HG02798 (cell line): ENCODE data around the gene NUP210L.

Experiments
- ATAC-seq: cut with Tn5 transposase; IDR thresholded peaks from one replicate; pipeline ENCODE4 v1.9.1; 2021; ENCODE audit warnings: mild to moderate bottlenecking; ENCODE audit not compliant: unreplicated experiment, poor library complexity

NUP210L gene

DNA sequence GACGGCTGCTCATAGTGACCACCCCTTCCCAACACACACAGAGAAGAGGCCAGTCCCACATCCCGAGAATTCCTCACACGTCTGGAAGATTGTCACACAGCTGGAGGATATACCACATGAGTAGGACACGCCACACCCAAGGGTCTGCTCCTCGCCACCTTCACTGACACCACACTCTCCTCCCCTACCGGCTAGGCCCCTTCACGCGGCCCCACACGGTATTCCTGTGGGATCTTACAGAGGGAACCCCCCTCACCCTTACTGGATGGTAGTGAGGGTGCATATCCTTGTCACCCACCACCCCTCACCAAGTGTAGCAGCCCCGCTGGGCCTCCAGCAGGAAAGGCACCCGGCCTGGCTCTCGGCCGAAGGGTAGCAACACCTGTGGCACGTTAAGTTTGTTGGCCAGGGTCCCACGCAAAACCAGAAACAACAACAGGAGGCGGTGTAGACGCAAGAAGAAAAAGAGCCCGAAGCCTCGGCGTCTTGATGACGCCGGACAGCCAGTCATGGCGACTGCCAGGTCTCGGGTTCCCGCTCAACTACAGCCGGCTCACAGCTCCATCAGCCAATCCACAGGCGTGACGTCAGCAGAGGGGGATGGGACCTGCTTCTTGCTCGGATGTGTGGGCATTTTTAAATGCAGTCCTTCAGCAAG lies at the start of gene NUP210L:
Gene NUP210L, minus strand, starts transcription at position 540 of the 658 bp plus-strand sequence.
- no peak for ATAC-seq

- no peak for ATAC-seq
Observed at GRCh38 chr1:154199563-154199879, 44.6 kb upstream of the NUP210L start.

DNA sequence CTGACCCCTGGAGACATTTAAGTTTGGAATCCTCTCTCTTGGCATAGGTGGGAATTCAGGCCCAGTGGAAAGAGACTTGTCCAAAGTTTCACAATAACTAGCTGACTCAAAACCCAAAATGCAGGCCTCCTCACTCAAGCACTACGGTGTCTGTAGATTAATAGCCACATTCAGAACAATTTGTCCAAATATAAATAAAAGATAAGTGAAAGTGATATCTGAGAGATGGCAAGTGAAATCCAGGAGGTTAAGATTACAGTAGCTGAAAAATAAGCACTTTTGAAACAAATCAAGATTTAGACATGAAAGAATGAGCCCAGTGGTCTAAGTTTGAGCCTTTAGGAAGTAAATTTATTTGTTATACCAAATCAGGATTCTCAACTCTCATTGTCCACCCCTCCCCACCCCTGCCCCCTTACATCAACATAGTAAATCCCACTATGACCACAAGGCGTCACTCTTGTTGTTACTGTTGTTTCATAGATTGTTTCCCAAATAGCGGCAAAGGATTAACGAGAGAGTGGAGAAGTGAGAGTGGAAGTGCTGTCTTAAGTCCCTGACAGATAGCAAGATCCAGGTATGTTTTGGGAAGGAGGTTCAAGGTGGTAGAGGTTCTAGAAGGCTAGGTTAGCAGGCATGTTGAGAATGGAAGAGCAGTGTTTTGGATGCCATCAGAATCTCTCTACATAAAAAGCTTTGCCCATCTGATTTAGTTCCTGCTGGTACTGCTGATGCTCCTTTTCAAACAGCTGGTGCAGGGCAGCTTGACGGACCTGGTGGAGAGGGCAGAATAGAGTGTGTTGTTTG lies 44.1 kb upstream of the NUP210L start:
- ATAC-seq, result no peak

DNA sequence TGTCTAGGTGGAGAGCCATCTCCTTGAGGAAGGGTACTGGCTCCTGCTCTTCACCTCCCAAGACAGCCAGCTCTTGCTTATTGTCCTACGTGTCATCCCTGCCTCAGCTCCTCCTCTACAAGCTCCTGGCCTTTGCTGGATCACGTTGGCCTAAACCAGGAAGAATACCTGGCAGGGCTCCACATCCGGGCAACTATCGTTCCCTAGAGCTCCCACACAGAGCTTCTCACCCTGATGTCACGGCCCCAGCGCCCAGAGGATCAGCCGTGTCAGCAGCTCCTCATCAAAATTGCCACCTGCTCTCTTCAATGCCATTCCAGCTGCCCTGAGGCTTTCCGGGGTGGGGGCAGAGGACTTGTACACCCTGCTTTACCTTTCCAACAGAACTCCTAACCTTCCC lies 38.9 kb upstream of the NUP210L start:
- ATAC-seq, result no peak

GRCh38 chr1:154192476-154192875 lies 37.6 kb upstream of the NUP210L start:
- no peak for ATAC-seq

DNA sequence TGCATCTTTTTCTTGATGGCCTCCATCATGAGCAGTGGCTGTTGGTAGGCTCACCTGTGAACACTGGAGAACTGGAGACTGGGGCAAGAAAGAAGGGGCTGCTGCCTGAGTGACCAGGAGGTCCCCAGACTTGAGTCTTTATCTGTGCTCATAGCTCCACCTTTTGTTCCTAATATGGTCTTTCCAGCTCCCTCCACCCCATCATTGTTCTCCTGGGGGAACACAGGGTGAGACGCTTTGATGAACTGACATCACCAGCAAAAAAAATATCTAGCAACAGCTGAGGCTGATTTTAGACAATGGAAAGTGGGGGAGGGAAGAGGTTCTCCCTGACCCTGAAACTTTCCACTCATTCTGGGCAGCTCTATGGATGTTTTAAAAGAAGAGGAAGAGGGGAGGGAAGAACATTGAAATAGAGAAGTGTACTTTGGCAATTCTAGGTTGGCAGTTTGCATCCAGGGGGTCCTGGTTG lies 37.2 kb upstream of the NUP210L start, which contains the start of gene TPM3:
Gene TPM3, minus strand, starts transcription at position 111 of the 472 bp plus-strand sequence. Its CDS starts 82 bp downstream, at position 29.
- no peak for ATAC-seq

DNA sequence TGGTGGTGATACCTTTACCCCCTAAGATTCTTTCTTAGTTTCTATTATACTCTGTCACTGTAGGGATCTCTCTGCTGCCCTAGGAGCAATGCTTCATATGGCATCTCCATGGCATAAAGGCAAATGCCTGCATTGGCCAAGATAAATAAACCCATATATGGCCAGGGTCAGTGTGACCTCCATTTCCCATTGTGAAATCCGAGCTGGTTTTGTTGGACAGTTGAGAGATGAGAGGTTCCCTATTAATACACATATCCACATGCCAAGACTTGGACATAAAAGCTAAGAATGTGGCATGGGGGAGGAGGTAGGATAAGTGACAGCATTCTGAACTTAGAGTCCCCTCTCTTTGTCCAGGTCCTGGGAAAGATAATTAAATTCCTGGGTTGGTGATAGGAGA lies 35.7 kb upstream of the NUP210L start:
- ATAC-seq, result no peak

- ATAC-seq, result no peak
Observed at GRCh38 chr1:154186852-154187501, 32.1 kb upstream of the NUP210L start.

GRCh38 chr1:154186177-154186576 lies 31.3 kb upstream of the NUP210L start:
- ATAC-seq, result no peak

- ATAC-seq, result peak; percentile 85
Observed at GRCh38 chr1:154183046-154183915, 28.4 kb upstream of the NUP210L start.

- peak; percentile 64 for ATAC-seq
Observed at GRCh38 chr1:154182344-154183045, 27.6 kb upstream of the NUP210L start.

DNA sequence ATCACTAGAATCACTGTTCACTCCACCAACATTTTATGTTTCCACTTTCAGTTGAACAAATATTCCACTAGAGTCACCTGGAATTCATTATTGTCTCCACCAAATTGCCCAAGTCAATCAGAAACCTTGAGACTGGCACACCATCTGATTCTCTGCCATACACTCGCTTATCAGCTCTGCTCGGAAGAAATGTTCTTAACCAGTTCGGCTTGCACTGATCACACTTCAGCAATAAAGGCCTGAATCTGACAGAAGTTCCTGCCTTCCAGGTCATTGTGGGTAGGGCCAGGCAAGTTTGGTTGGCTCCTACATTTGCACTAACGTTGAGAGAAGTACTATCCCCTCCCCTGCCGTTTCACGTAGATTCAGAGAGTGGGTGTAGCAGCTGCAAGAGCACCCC lies 27.1 kb upstream of the NUP210L start:
- ATAC-seq, result no peak

- ATAC-seq, result no peak
Observed at GRCh38 chr1:154179946-154180687, 25.2 kb upstream of the NUP210L start.

DNA sequence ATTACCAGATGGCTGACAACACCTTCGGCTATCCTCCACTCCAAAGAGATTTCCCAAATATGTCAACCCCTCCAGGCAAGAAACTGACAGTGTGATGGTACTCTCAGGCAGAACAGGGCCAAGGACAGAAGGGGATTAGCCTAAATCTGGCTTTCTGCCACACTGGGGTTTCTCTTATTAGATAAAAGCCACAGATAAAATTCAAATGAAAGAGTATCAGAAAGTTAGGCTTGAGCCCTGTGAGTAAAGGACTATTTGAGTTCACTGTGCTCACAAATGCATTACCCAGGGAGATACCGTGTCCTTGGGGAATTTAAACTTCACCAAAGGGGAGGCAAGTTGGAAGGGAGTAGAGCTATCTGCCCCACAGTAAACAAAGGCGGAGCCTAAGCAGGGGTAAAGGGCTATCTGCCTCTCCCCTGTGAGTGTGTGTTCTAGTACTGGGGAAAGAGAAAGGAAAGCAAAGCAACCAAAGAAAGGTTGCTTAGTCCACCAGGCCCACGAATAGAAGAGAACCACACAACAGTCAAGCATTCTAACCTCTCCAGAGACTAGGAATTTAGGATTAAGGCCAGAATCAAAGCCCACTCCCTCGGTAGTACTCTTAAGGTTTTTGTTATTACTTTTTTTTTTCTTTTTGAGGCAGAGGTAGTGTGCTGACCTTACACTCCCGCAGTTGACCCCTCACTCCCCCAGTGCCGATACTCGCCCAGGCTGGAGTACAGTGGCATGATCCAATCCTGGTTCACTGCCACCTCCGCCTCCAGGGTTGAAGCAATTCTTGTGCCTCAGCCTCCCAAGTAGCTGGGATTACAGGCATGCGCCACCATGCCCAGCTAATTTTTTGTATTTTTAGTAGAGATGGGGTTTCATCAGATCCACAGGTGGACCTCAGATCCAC lies 24.3 kb upstream of the NUP210L start:
- no peak for ATAC-seq

GRCh38 chr1:154178013-154178412 lies 23.1 kb upstream of the NUP210L start:
- no peak for ATAC-seq

DNA sequence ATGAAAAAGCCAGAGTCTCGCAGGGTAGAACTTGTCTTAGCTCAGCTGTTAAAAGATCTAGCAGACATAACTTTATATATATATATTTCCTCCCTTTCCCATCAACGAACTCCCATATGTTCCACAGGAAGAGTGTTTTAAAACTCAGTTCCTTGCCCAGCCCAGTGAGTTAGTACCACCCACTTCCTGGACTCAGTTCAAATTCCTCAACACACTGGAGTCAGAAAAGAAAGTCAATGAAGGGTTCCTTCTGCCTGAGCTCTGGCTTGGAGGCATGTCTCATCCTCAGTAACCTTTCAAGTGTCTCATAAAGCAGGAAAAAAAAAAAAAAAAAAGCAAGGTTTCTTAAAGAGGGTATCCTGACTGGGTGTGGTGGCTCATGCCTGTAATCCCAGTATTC lies 21.5 kb upstream of the NUP210L start:
- no peak for ATAC-seq

- ATAC-seq, result peak; percentile 57
Observed at GRCh38 chr1:154174654-154175053, 19.8 kb upstream of the NUP210L start.

DNA sequence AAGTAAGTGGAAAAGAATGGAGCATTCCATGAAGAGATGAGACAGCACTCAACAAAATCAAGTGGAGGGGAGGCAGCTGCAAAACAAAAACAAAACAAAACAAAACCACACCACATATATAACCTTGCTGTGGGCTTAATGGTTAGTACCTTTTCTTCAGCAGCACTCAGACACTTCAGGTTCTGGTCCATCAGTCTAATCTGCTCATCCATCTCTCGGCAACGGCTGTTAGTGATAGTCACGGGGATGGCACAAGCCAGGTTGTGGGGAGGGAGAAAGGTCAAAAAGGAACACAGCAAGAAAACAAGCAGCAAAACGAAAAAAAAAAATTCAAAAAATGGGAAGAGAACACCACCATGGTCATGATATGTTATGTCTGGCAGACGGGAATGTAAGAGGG lies 17.0 kb upstream of the NUP210L start:
- no peak for ATAC-seq
